ENCODE measurements around the gene CEP112. TPM values are rescaled to one million over a fixed set of nuclear protein-coding genes. Genes with fewer than 3 reads are reported as not detected.

Gene CEP112
- total and polyA plus RNA-seq, 7 experiments from 2014 or later: 0.08 to 2.5 (median 0.66) TPM; not detected in 1

- DNase-seq (no peak), ATAC-seq (no peak)
- Histone ChIP-seq H3K9me3 (ENCODE audit: control insufficient read depth in 2 of 3, low read length in 3 of 3) (no peaks in the 10 kb centered on the region), H3K4me1 (ENCODE audit: control insufficient read depth in 2 of 2, insufficient read depth in 2 of 2, low read length in 2 of 2) (no peaks in the 10 kb centered on the region), H3K27ac (ENCODE audit: low read depth, low read length) (no peak overlapping the region), H3K4me3 (ENCODE audit: low read length) (no peak overlapping the region), H3K27me3 (ENCODE audit: control insufficient read depth in 2 of 2, insufficient read depth in 2 of 2, low read length in 2 of 2) (peaks cover 0 to 3% of the 10 kb centered on the region in 2 donors), H3K36me3 (ENCODE audit: control insufficient read depth in 2 of 3, insufficient read depth in 3 of 3, low read length in 3 of 3) (no peaks in the 10 kb centered on the region)
- Mint-ChIP-seq H3K4me3 (no peak overlapping the region), H3K27me3 (peaks cover 0 to 11% (median 7%) of the 10 kb centered on the region in 5 donors), H3K9me3 (peaks cover 0 to 9% (median 4%) of the 10 kb centered on the region in 11 donors), H3K4me1 (peaks cover 0 to 2% (median 0%) of the 10 kb centered on the region in 7 donors), H3K36me3 (peaks cover 0 to 7% (median 0%) of the 10 kb centered on the region in 5 donors), H3K27ac (no peak overlapping the region)
- POLR2A ChIA-PET: no interaction called here
- intact Hi-C loops (cut with micrococcal nuclease): no loop called here
- CTCF ChIA-PET: no interaction called here
Measured at GRCh38 chr17:66126231-66126630, 65.7 kb downstream of the CEP112 start.

DNA sequence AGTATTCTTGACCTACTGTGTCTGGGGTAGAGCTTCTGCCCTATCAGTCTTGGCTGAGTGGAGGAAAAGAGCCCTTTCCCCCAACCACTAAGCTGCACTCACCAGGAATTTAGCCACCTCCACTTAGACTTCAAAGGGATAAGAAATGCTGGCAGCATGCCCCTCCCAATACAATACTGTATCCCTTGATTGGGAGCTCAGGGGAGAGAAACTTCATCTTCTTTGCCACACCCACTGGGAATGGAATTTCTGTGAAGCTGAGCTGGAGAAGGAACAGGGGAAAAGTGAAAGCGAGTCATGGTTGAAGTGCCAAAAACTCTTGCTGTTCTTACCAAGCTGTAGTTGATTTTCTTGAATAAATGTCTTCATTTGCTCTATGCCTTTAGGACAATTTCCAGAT is 68.8 kb downstream of the CEP112 start:
- Mint-ChIP-seq H3K36me3 (peaks cover 0 to 8% (median 0%) of the 10 kb centered on the region in 5 donors), H3K4me1 (no peaks in the 10 kb centered on the region), H3K27me3 (peaks cover 0 to 12% (median 5%) of the 10 kb centered on the region in 5 donors), H3K9me3 (peaks cover 0 to 26% (median 6%) of the 10 kb centered on the region in 11 donors), H3K27ac (no peak overlapping the region), H3K4me3 (no peak overlapping the region)
- Histone ChIP-seq H3K4me1 (ENCODE audit: control insufficient read depth in 2 of 2, insufficient read depth in 2 of 2, low read length in 2 of 2) (no peaks in the 10 kb centered on the region), H3K27me3 (ENCODE audit: control insufficient read depth in 2 of 2, insufficient read depth in 2 of 2, low read length in 2 of 2) (no peaks in the 10 kb centered on the region), H3K27ac (ENCODE audit: low read depth, low read length) (no peak overlapping the region), H3K4me3 (ENCODE audit: low read length) (no peak overlapping the region), H3K36me3 (ENCODE audit: control insufficient read depth in 2 of 3, insufficient read depth in 3 of 3, low read length in 3 of 3) (no peaks in the 10 kb centered on the region), H3K9me3 (ENCODE audit: control insufficient read depth in 2 of 3, low read length in 3 of 3) (no peaks in the 10 kb centered on the region)
- ChIA-PET POLR2A (no interaction called here), CTCF (no interaction called here)
- ATAC-seq (no peak), DNase-seq (no peak)
- intact Hi-C loops (cut with micrococcal nuclease): no loop called here

- Histone ChIP-seq H3K36me3 (ENCODE audit: control insufficient read depth in 2 of 3, insufficient read depth in 3 of 3, low read length in 3 of 3) (no peaks in the 10 kb centered on the region), H3K27ac (ENCODE audit: low read depth, low read length) (no peak overlapping the region), H3K9me3 (ENCODE audit: control insufficient read depth in 2 of 3, low read length in 3 of 3) (no peaks in the 10 kb centered on the region), H3K4me3 (ENCODE audit: low read length) (no peak overlapping the region), H3K27me3 (ENCODE audit: control insufficient read depth in 2 of 2, insufficient read depth in 2 of 2, low read length in 2 of 2) (no peaks in the 10 kb centered on the region), H3K4me1 (ENCODE audit: control insufficient read depth in 2 of 2, insufficient read depth in 2 of 2, low read length in 2 of 2) (no peaks in the 10 kb centered on the region)
- ATAC-seq: no peak
- Mint-ChIP-seq H3K27ac (no peak overlapping the region), H3K4me3 (no peak overlapping the region), H3K36me3 (peaks cover 0 to 8% (median 0%) of the 10 kb centered on the region in 5 donors), H3K9me3 (peaks cover 0 to 36% (median 7%) of the 10 kb centered on the region in 11 donors), H3K4me1 (no peaks in the 10 kb centered on the region), H3K27me3 (peaks cover 0 to 9% (median 0%) of the 10 kb centered on the region in 5 donors)
- CTCF ChIA-PET: no interaction called here
- DNase-seq: no peak
- intact Hi-C loops (cut with micrococcal nuclease): no loop called here
- POLR2A ChIA-PET: no interaction called here
Measured at GRCh38 chr17:66115246-66115645, 76.7 kb downstream of the CEP112 start.

DNA sequence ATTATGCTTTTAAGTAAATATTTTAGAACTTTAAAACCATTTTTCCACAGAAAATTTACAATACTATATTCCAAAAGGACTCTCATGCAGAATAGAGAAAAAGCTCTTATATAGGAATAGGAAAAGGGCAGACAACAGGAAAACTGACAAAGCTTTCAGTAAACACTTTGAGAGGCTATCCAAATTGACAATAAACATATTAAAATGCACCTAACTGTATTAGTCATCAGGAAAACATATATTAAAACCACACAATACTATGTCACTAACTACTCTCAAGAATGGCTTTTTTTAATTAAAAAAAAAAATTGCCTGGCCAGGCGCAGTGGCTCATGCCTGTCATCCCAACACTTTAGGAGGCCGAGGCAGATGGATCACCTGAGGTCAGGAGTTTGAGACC is 77.3 kb downstream of the CEP112 start:
- Mint-ChIP-seq H3K27me3 (peaks cover 0 to 9% (median 0%) of the 10 kb centered on the region in 5 donors), H3K36me3 (peaks cover 0 to 5% (median 0%) of the 10 kb centered on the region in 5 donors), H3K4me3 (no peak overlapping the region), H3K27ac (no peak overlapping the region), H3K4me1 (no peaks in the 10 kb centered on the region), H3K9me3 (peaks cover 0 to 32% (median 5%) of the 10 kb centered on the region in 11 donors)
- no peaks in the 10 kb centered on the region for H3K27me3 ChIP-seq (ENCODE audit: control insufficient read depth in 2 of 2, insufficient read depth in 2 of 2, low read length in 2 of 2)
- no peaks in the 10 kb centered on the region for H3K36me3 ChIP-seq (ENCODE audit: control insufficient read depth in 2 of 3, insufficient read depth in 3 of 3, low read length in 3 of 3)
- H3K9me3 ChIP-seq (ENCODE audit: control insufficient read depth in 2 of 3, low read length in 3 of 3): no peaks in the 10 kb centered on the region
- ChIA-PET CTCF (interaction anchor here (0.6 kb wide), 1 partner anchor 711 kb away, joined by 3 read pairs; no protein-coding TSS in a partner anchor), POLR2A (no interaction called here)
- DNase-seq (no peak), ATAC-seq (no peak)
- intact Hi-C loops (cut with micrococcal nuclease): no loop called here
- H3K4me1 ChIP-seq (ENCODE audit: control insufficient read depth in 2 of 2, insufficient read depth in 2 of 2, low read length in 2 of 2): no peaks in the 10 kb centered on the region
- H3K4me3 ChIP-seq (ENCODE audit: low read length): no peak overlapping the region
- H3K27ac ChIP-seq (ENCODE audit: low read depth, low read length): no peak overlapping the region

DNA sequence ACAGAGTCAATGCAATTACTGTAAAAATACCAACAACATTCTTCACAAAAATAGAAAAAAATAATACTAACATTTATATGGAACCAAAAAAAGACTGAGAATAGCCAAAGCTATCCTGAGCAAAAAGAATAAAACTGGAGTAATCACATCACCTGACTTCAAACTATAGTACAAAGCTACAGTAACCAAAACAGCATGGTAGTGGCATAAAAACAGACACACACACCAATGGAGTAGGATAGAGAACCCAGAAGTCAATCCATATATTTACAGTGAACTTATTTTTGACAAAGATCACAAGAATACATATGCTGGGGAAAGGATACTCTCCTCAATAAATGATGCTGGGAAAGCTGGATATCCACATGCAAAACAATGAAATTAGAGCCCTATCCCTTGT is 84.2 kb downstream of the CEP112 start:
- CTCF ChIA-PET: no interaction called here

DNA sequence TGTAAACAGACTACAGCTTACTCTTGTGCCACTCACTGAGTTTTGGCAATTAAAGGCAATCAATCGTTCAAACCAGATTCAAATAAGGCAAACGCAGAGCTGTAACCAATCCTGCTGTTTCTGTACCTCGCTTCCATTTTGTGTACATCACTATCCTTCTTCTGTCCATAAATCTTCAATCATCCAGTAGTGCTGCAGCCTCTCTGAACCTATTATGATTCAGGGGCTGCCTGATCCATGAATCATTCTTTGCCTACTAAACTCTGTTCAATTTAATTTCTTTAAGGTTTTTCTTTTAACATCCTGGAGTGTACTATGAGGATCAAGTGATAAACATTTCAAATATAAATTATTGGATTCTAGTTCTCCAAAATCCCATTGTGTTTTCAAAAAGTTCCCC is 93.9 kb downstream of the CEP112 start:
- no peak for ATAC-seq
- H3K4me1 ChIP-seq (ENCODE audit: control insufficient read depth in 2 of 2, insufficient read depth in 2 of 2, low read length in 2 of 2): no peaks in the 10 kb centered on the region

More for the DNA sequence above, 84.2 kb downstream of the CEP112 start:
- Histone ChIP-seq H3K4me1 (ENCODE audit: control insufficient read depth in 2 of 2, insufficient read depth in 2 of 2, low read length in 2 of 2) (no peaks in the 10 kb centered on the region), H3K27me3 (ENCODE audit: control insufficient read depth in 2 of 2, insufficient read depth in 2 of 2, low read length in 2 of 2) (no peaks in the 10 kb centered on the region), H3K27ac (ENCODE audit: low read depth, low read length) (no peak overlapping the region), H3K9me3 (ENCODE audit: control insufficient read depth in 2 of 3, low read length in 3 of 3) (no peaks in the 10 kb centered on the region), H3K36me3 (ENCODE audit: control insufficient read depth in 2 of 3, insufficient read depth in 3 of 3, low read length in 3 of 3) (no peaks in the 10 kb centered on the region), H3K4me3 (ENCODE audit: low read length) (no peak overlapping the region)
- Mint-ChIP-seq H3K36me3 (peaks cover 0 to 4% (median 0%) of the 10 kb centered on the region in 5 donors), H3K27ac (no peak overlapping the region), H3K4me1 (no peaks in the 10 kb centered on the region), H3K27me3 (peaks cover 0 to 12% (median 6%) of the 10 kb centered on the region in 5 donors), H3K9me3 (peaks cover 0 to 19% (median 5%) of the 10 kb centered on the region in 11 donors), H3K4me3 (no peak overlapping the region)
- POLR2A ChIA-PET: no interaction called here
- no peak for DNase-seq
- no peak for ATAC-seq
- intact Hi-C loops (cut with micrococcal nuclease): no loop called here

GRCh38 chr17:66094727-66095126 is 97.2 kb downstream of the CEP112 start:
- H3K9me3 ChIP-seq (ENCODE audit: control insufficient read depth in 2 of 3, low read length in 3 of 3): no peaks in the 10 kb centered on the region
- no peaks in the 10 kb centered on the region for H3K4me1 ChIP-seq (ENCODE audit: control insufficient read depth in 2 of 2, insufficient read depth in 2 of 2, low read length in 2 of 2)
- POLR2A ChIA-PET: no interaction called here
- Mint-ChIP-seq H3K27ac (no peak overlapping the region), H3K4me3 (no peak overlapping the region), H3K4me1 (no peaks in the 10 kb centered on the region), H3K27me3 (peaks cover 0 to 5% (median 4%) of the 10 kb centered on the region in 5 donors), H3K36me3 (peaks cover 0 to 13% (median 3%) of the 10 kb centered on the region in 5 donors), H3K9me3 (peaks cover 0 to 17% (median 5%) of the 10 kb centered on the region in 11 donors)
- CTCF ChIA-PET: no interaction called here
- H3K27ac ChIP-seq (ENCODE audit: low read depth, low read length): no peak overlapping the region
- H3K27me3 ChIP-seq (ENCODE audit: control insufficient read depth in 2 of 2, insufficient read depth in 2 of 2, low read length in 2 of 2): no peaks in the 10 kb centered on the region
- no peak overlapping the region for H3K4me3 ChIP-seq (ENCODE audit: low read length)
- intact Hi-C loops (cut with micrococcal nuclease): no loop called here
- no peaks in the 10 kb centered on the region for H3K36me3 ChIP-seq (ENCODE audit: control insufficient read depth in 2 of 3, insufficient read depth in 3 of 3, low read length in 3 of 3)
- DNase-seq: no peak
- ATAC-seq: no peak

More for the DNA sequence above, 93.9 kb downstream of the CEP112 start:
- ChIA-PET CTCF (no interaction called here), POLR2A (no interaction called here)
- Mint-ChIP-seq H3K27me3 (peaks cover 0 to 5% (median 4%) of the 10 kb centered on the region in 5 donors), H3K27ac (no peak overlapping the region), H3K4me3 (no peak overlapping the region), H3K9me3 (peaks cover 0 to 22% (median 5%) of the 10 kb centered on the region in 11 donors), H3K4me1 (no peaks in the 10 kb centered on the region), H3K36me3 (peaks cover 0 to 12% (median 3%) of the 10 kb centered on the region in 5 donors)
- no peak overlapping the region for H3K27ac ChIP-seq (ENCODE audit: low read depth, low read length)
- DNase-seq: no peak
- H3K27me3 ChIP-seq (ENCODE audit: control insufficient read depth in 2 of 2, insufficient read depth in 2 of 2, low read length in 2 of 2): no peaks in the 10 kb centered on the region
- intact Hi-C loops (cut with micrococcal nuclease): no loop called here
- no peaks in the 10 kb centered on the region for H3K36me3 ChIP-seq (ENCODE audit: control insufficient read depth in 2 of 3, insufficient read depth in 3 of 3, low read length in 3 of 3)
- H3K9me3 ChIP-seq (ENCODE audit: control insufficient read depth in 2 of 3, low read length in 3 of 3): no peaks in the 10 kb centered on the region
- no peak overlapping the region for H3K4me3 ChIP-seq (ENCODE audit: low read length)
